MCF 10A (cell line): Measurements from ENCODE around the gene GGCX. TPM values are rescaled to one million over a fixed set of nuclear protein-coding genes. Genes with fewer than 3 reads are reported as not detected.
"Not testable (repeated sequence)": the region's sequence is repeated elsewhere in the genome, so short reads cannot be mapped to it uniquely, and the experiment has no call there.

Source experiments
- BruUV-seq: library from RNA; stranded (reverse); fragments of 400-500 nt; replicated peaks from 2 replicates; lab custom pipeline; 2021; lab: Mats Ljungman, UMichigan
- CTCF ChIA-PET: fragments of 300-600 bp; sonication (Branson Sonifier 250); formaldehyde crosslinking; extraction: SDS; loops from one replicate; lab custom pipeline; 2021; ENCODE audit warnings: antibody characterized with exemption, inconsistent platforms; lab: Yijun Ruan, JAX
- POLR2A ChIA-PET: fragments of 300-600, 350-650 bp; sonication (Branson Sonifier 250); formaldehyde crosslinking; extraction: SDS; loops from one replicate; lab custom pipeline; 2020; ENCODE audit warnings: antibody characterized with exemption, inconsistent platforms; lab: Yijun Ruan, JAX
- DNase-seq: peaks from one replicate; pipeline ENCODE4 v3.0.0-alpha.2; 2018; ENCODE audit not compliant: unreplicated experiment
- H3K27ac Mint-ChIP-seq: one replicate; pipeline ENCODE4 v1.8.0; 2022; ENCODE audit warnings: mild to moderate bottlenecking, low read depth, mixed read lengths; ENCODE audit not compliant: unreplicated experiment
- H3K27me3 Mint-ChIP-seq: one replicate; pipeline ENCODE4 v1.8.0; 2022; ENCODE audit warnings: mixed read lengths; ENCODE audit not compliant: insufficient read depth, unreplicated experiment
- H3K36me3 Mint-ChIP-seq: one replicate; pipeline ENCODE4 v1.8.0; 2022; ENCODE audit warnings: mild to moderate bottlenecking, moderate library complexity, mixed read lengths; ENCODE audit not compliant: insufficient read depth, unreplicated experiment
- H3K4me1 Mint-ChIP-seq: one replicate; pipeline ENCODE4 v1.8.0; 2022; ENCODE audit warnings: mixed read lengths; ENCODE audit not compliant: insufficient read depth, unreplicated experiment
- H3K4me3 Mint-ChIP-seq: one replicate; pipeline ENCODE4 v1.8.0; 2022; ENCODE audit warnings: mild to moderate bottlenecking, moderate library complexity, mixed read lengths; ENCODE audit not compliant: unreplicated experiment
- H3K9me3 Mint-ChIP-seq: one replicate; pipeline ENCODE4 v1.8.0; 2022; ENCODE audit warnings: mixed read lengths; ENCODE audit not compliant: unreplicated experiment
- intact Hi-C: fragments of 100-400 bp; cut with micrococcal nuclease; formaldehyde crosslinking; loops from 2 replicates; pipeline ENCODE4 v1.14.1; 2022
- total RNA-seq: library from RNA; stranded (reverse); gene quantifications from 2 replicates; pipeline ENCODE4 v1.2.3, GENCODE V29; 2022
- TF ChIP-seq, protein P1 (sequence below): fragments of 200-600 bp; IDR thresholded peaks from one replicate; pipeline ENCODE4 v1.8.0; 2022; ENCODE audit warnings: antibody characterized with exemption, mild to moderate bottlenecking; ENCODE audit not compliant: unreplicated experiment

The GGCX gene
- total RNA-seq, 1 experiment from 2014 or later = 49.1 TPM

DNA sequence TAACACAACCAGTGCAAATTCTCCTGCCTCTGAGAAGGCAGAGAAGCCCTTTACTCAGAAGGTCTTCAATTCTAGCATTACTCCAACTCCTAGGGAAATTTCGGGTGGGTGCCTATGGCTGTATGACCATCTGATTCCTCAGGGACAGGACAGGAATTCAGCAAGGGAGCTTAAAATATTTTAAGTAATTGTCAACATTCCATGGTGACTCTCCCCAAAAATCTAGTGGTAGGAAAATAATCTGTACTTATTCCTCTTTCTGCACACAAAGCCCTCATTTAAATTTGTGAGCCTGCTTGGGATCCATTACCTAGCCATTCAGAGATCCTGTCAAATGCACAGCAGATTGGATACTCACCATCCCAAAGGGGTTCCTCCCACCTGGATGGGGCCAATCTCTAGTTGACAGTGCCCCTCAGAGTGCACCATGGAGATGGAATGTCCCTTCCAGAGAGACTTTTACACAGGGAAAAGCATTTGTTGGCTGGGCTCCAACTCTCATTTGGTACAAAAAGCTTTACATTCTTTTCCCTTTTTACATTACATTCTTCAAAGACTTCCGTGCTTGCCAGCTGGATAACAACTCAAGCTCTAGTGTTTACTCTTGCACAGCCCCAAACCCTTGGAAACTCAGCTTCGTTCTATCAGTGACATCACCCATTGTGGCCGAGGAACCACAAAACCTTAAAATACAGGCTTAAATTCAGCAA lies 44.3 kb upstream of the GGCX start:
- CTCF ChIA-PET = interaction anchor here (0.7 to 2.2 kb wide), 3 partner anchors 10 to 450 kb away, joined by 4 to 10 read pairs (median 4); partner anchors contain the start of gene RNF181
- intact Hi-C loops = no loop called here
- DNase-seq = no peak
- H3K27ac Mint-ChIP-seq = no peak overlapping the region
- H3K9me3 Mint-ChIP-seq = no peaks in the 10 kb centered on the region
- H3K36me3 Mint-ChIP-seq = peaks cover 49% of the 10 kb centered on the region
- H3K4me3 Mint-ChIP-seq = peak overlapping the region; percentile 79
- no TSS peak for BruUV-seq
- POLR2A ChIA-PET = interaction anchor here (0.6 to 6.1 kb wide), 20 partner anchors 11 to 889 kb away, joined by 3 to 67 read pairs (median 4); partner anchors contain the start of genes ELMOD3, MAT2A, RETSAT and RNF181
- TF ChIP-seq, protein P1, sequence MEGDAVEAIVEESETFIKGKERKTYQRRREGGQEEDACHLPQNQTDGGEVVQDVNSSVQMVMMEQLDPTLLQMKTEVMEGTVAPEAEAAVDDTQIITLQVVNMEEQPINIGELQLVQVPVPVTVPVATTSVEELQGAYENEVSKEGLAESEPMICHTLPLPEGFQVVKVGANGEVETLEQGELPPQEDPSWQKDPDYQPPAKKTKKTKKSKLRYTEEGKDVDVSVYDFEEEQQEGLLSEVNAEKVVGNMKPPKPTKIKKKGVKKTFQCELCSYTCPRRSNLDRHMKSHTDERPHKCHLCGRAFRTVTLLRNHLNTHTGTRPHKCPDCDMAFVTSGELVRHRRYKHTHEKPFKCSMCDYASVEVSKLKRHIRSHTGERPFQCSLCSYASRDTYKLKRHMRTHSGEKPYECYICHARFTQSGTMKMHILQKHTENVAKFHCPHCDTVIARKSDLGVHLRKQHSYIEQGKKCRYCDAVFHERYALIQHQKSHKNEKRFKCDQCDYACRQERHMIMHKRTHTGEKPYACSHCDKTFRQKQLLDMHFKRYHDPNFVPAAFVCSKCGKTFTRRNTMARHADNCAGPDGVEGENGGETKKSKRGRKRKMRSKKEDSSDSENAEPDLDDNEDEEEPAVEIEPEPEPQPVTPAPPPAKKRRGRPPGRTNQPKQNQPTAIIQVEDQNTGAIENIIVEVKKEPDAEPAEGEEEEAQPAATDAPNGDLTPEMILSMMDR = no peak
- no peaks in the 10 kb centered on the region for H3K27me3 Mint-ChIP-seq
- H3K4me1 Mint-ChIP-seq = peaks cover 16% of the 10 kb centered on the region

GRCh38 chr2:85604568-85605339 lies 43.5 kb upstream of the GGCX start:
- ChIA-PET POLR2A (interaction anchor here (0.7 to 6.1 kb wide), 16 partner anchors 10 to 317 kb away, joined by 3 to 67 read pairs (median 4); partner anchors contain the start of genes ELMOD3, MAT2A, RETSAT and RNF181), CTCF (interaction anchor here (0.6 to 2.2 kb wide), 10 partner anchors 10 to 507 kb away, joined by 3 to 10 read pairs (median 4); partner anchors contain the start of genes RNF181 and USP39)
- H3K36me3 Mint-ChIP-seq = peaks cover 46% of the 10 kb centered on the region
- H3K27me3 Mint-ChIP-seq = no peaks in the 10 kb centered on the region
- H3K9me3 Mint-ChIP-seq = no peaks in the 10 kb centered on the region
- TF ChIP-seq, protein P1 = no peak
- peaks cover 12% of the 10 kb centered on the region for H3K4me1 Mint-ChIP-seq
- BruUV-seq = no TSS peak
- DNase-seq = no peak
- peak overlapping the region; percentile 79 for H3K4me3 Mint-ChIP-seq
- no peak overlapping the region for H3K27ac Mint-ChIP-seq
- intact Hi-C loops = loop anchor here (5.0 kb wide), 2 partner anchors 42 to 182 kb away; partner anchors contain the start of gene GGCX

DNA sequence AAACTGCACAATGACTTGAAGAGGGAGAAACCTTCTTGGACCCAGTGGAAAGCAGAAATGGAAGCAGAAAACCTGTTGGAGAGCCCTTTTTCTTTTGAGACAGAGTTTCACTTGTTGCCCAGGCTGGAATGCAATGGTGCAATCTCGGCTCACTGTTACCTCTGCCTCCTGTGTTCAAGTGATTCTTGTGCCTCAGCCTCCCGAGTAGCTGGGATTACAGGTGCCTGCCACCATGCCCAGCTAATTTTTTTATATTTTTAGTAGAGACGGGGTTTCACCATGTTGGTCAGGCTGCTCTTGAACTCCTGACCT lies 42.8 kb upstream of the GGCX start:
- peak overlapping the region; percentile 79 for H3K4me3 Mint-ChIP-seq
- POLR2A ChIA-PET = interaction anchor here (0.7 to 6.1 kb wide), 11 partner anchors 7 to 277 kb away, joined by 3 to 67 read pairs (median 7); partner anchors contain the start of genes C2orf68, ELMOD3, MAT2A and RETSAT
- CTCF ChIA-PET = interaction anchor here (0.6 to 2.2 kb wide), 6 partner anchors 9 to 506 kb away, joined by 3 to 10 read pairs (median 4); partner anchors contain the start of genes RNF181 and USP39
- not testable (repeated sequence) for DNase-seq, H3K27me3 Mint-ChIP-seq, H3K9me3 Mint-ChIP-seq, BruUV-seq
- peaks cover 12% of the 10 kb centered on the region for H3K4me1 Mint-ChIP-seq
- intact Hi-C loops = loop anchor here (5.0 kb wide), 2 partner anchors 42 to 182 kb away; partner anchors contain the start of gene GGCX
- peaks cover 39% of the 10 kb centered on the region for H3K36me3 Mint-ChIP-seq
- H3K27ac Mint-ChIP-seq = peak overlapping the region; percentile 59

DNA sequence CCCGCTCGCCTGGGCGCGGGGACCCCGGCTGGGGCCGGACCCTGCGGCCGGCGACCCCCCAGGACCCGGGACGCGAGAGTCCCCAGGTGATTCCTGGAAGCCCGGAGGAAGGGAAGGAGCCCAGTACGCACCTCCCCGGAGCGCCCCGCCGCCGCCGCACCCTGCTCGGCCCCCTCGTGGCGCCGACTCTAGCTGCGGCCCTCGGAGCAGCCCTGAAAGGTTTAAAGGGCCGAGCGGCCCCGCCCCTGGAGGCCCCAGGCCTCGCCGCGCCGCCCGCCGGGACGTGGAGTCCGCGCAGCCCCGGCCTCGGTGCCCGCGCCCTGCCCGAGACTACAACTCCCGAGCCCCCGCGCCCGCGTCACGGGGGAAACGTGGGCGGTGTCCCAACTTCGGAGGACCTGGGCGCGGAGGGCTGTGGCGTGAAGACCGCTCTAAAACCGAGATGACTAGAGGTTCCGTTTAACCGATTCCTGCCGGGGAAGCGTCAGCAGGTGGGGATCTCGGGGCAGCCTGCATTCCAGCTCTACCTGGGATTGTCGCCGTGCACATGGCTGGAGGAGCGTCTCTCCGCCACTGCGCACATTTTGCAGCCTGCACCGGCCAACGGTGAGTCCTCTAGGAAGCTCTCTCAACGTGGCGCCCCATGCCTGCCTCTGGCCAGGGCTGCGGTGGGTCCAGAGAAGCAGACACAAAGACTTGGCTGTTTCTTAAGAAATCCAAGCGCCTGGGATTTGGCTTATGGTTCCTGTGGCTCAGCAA lies 41.4 kb upstream of the GGCX start, which contains the start of gene TMEM150A:
TSS of gene TMEM150A (minus strand) at position 223 of the 759 bp plus-strand sequence. CDS start 750 bp downstream, outside the sequence.
- peaks cover 33% of the 10 kb centered on the region for H3K36me3 Mint-ChIP-seq
- intact Hi-C loops = loop anchor here (2.0 to 5.0 kb wide), 3 partner anchors 40 to 248 kb away; partner anchors contain the start of genes ELMOD3, GGCX and RETSAT
- peak within 1 kb of the TSS; percentile 70 for H3K27ac Mint-ChIP-seq
- H3K27me3 Mint-ChIP-seq = no peaks in the 10 kb centered on the region
- TF ChIP-seq, protein P1 = peak; percentile 30
- ChIA-PET CTCF (interaction anchor here (0.6 to 2.2 kb wide), 4 partner anchors 8 to 190 kb away, joined by 3 to 10 read pairs (median 4); partner anchors contain the start of gene RNF181), POLR2A (interaction anchor here (1.0 to 6.1 kb wide), 15 partner anchors 8 to 840 kb away, joined by 3 to 67 read pairs (median 7); partner anchors contain the start of genes C2orf68, ELMOD3, GGCX and MAT2A)
- peaks cover 12% of the 10 kb centered on the region for H3K4me1 Mint-ChIP-seq
- H3K9me3 Mint-ChIP-seq = no peaks in the 10 kb centered on the region
- peak within 1 kb of the TSS; percentile 79 for H3K4me3 Mint-ChIP-seq
- DNase-seq = peak; percentile 90
- BruUV-seq = TSS peak; percentile 11
